Measurements from ENCODE around the gene AMPD3. TPM values are rescaled to one million over a fixed set of nuclear protein-coding genes. Genes with fewer than 3 reads are reported as not detected.
A peak's percentile ranks its signal among the peaks of the same experiment; 100 is the strongest.

Gene AMPD3
- total and polyA plus RNA-seq, 2 of the 13 experiments (the other 11 are each of a cell fraction or from before 2014, with no cell fraction given): 0.33 to 2.3 TPM

GRCh38 chr11:10405865-10406592, 49.0 kb upstream of the AMPD3 start (continued):
- no peak for TF ChIP-seq GATAD1 (CRISPR knock-in tag; IDR thresholded peaks at IDR 0.05)
- peak; percentile 89 for TF ChIP-seq SMC3 (IDR thresholded peaks at IDR 0.05; ENCODE audit: low read length)
- no peak for TF ChIP-seq CBX1 (IDR thresholded peaks at IDR 0.05; ENCODE audit: low read depth)
- no peak for TF ChIP-seq ELK4 (CRISPR knock-in tag; IDR thresholded peaks at IDR 0.05; ENCODE audit: borderline replicate concordance)
- no peak for TF ChIP-seq PAX8 (CRISPR knock-in tag; IDR thresholded peaks at IDR 0.05; ENCODE audit: borderline replicate concordance)
- no peak for TF ChIP-seq NR0B2 (CRISPR knock-in tag; IDR thresholded peaks at IDR 0.05)
- TF ChIP-seq KIAA2018 (CRISPR knock-in tag; IDR thresholded peaks at IDR 0.05; ENCODE audit: borderline replicate concordance): no peak
- no peak for TF ChIP-seq ZNF207 (IDR thresholded peaks at IDR 0.05; ENCODE audit: borderline replicate concordance)
- no peak for TF ChIP-seq TFDP1 (CRISPR knock-in tag; IDR thresholded peaks at IDR 0.05; ENCODE audit: borderline replicate concordance)
- no peak for TF ChIP-seq NKX3-1 (CRISPR knock-in tag; IDR thresholded peaks at IDR 0.05)
- TF ChIP-seq AGO1 (IDR thresholded peaks at IDR 0.05; ENCODE audit: low read depth, low read length, poor library complexity, severe bottlenecking): no peak
- TF ChIP-seq ZNF44 (CRISPR knock-in tag; IDR thresholded peaks at IDR 0.05): no peak
- TF ChIP-seq ATF5 (CRISPR knock-in tag; IDR thresholded peaks at IDR 0.05; ENCODE audit: low read depth): no peak
- no peak for TF ChIP-seq ZNF335 (CRISPR knock-in tag; IDR thresholded peaks at IDR 0.05)
- TF ChIP-seq ZNF484 (CRISPR knock-in tag; IDR thresholded peaks at IDR 0.05; ENCODE audit: borderline replicate concordance, low read depth): no peak
- TF ChIP-seq ETV6 (CRISPR knock-in tag; conservative IDR thresholded peaks at IDR 0.05): no peak
- TF ChIP-seq CENPX (CRISPR knock-in tag; IDR thresholded peaks at IDR 0.05): no peak
- TF ChIP-seq ZNF567 (CRISPR knock-in tag; IDR thresholded peaks at IDR 0.05; ENCODE audit: borderline replicate concordance): no peak

Measured in HepG2 (cell line).